GM12864 (cell line): ENCODE results near the gene HOMER2.

Source experiments
- DNase-seq: peaks from one replicate; pipeline ENCODE4 v3.0.0-alpha.2; 2011; ENCODE audit warnings: low read depth
- H3K4me3 ChIP-seq: 2 replicates; pipeline ENCODE4 v1.5.1; 2011; ENCODE audit warnings: mild to moderate bottlenecking, low read depth, low read length, control low read depth
- TF ChIP-seq, protein P1 (sequence below): IDR thresholded peaks from 2 replicates; pipeline ENCODE4 v1.5.1; 2011; ENCODE audit warnings: low read depth, mild to moderate bottlenecking, moderate library complexity, low read length, control low read depth, inconsistent platforms; ENCODE audit errors: missing control alignments

Gene HOMER2

DNA sequence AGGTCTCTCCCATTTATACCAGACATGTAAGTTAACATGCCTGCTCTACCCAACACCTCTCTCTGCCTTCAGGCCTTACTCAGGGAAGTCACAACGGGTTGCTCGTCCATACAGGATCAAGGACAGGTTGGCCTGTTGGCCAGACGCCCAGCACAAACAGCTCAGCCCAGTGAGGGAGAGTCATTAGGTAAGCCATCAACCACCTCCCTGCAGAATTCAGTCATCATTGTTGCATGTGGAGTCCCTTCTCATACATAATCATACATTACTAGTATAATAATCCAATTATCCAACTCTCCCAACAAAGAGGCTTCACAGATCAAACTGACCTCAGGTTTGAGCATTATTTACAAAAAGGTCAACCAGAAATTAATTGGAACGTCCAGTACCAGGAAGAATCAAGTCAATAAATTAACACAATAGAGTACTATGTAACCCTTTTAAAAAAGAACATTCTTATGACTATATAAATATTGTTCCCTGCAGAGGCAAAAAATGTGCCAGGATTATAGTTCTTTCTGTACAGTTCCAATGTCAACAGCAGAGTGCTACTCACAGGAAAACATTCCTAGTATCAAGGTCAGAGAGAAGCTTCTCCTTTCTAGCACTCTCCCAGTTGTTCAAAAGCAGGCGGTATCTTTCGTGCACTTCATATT, 33.2 kb downstream of the HOMER2 start:
- no peak for DNase-seq
- H3K4me3 ChIP-seq: no peak overlapping the region
- TF ChIP-seq, protein P1, sequence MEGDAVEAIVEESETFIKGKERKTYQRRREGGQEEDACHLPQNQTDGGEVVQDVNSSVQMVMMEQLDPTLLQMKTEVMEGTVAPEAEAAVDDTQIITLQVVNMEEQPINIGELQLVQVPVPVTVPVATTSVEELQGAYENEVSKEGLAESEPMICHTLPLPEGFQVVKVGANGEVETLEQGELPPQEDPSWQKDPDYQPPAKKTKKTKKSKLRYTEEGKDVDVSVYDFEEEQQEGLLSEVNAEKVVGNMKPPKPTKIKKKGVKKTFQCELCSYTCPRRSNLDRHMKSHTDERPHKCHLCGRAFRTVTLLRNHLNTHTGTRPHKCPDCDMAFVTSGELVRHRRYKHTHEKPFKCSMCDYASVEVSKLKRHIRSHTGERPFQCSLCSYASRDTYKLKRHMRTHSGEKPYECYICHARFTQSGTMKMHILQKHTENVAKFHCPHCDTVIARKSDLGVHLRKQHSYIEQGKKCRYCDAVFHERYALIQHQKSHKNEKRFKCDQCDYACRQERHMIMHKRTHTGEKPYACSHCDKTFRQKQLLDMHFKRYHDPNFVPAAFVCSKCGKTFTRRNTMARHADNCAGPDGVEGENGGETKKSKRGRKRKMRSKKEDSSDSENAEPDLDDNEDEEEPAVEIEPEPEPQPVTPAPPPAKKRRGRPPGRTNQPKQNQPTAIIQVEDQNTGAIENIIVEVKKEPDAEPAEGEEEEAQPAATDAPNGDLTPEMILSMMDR: no peak

DNA sequence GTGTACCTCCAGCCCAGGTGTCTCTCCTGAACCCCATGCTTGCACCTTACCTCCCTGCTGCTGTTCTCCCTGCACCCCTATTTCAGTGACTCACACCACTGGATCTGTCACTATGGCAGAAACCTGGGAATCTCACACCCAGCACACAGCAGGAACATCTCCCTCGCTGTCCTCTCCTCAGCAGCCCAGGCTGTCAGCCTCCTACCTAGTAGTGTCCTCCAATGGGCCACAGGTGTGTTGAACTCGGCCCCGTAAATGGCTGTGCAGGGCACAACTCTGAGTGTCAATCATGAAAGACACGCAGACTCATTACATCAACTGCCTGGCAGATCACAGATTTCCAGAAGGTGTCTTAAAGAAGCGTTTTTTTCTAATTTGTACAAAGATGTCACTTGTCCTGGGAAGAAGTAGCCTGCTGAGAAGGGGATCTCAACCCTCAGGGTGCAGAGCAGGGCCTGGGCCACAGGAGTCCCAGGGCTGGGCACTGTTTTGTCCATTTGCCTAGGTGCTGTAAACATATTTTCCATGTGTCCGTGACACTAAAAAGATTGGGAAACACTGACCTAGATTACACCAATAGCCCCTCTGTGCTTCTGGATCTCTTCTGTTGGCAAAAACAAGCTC, 33.8 kb downstream of the HOMER2 start:
- DNase-seq: no peak
- no peak overlapping the region for H3K4me3 ChIP-seq
- TF ChIP-seq, protein P1: no peak

- no peak for DNase-seq
- TF ChIP-seq, protein P1: no peak
- no peak overlapping the region for H3K4me3 ChIP-seq
These were observed 34.4 kb downstream of the HOMER2 start for GRCh38 chr15:82918162-82918561.

- no peak for DNase-seq
These were observed 35.3 kb downstream of the HOMER2 start for GRCh38 chr15:82917249-82917648.

GRCh38 chr15:82916161-82916952, 36.2 kb downstream of the HOMER2 start:
- no peak for DNase-seq
- TF ChIP-seq, protein P1: no peak
- H3K4me3 ChIP-seq: no peak overlapping the region

More at GRCh38 chr15:82917249-82917648, 35.3 kb downstream of the HOMER2 start:
- no peak overlapping the region for H3K4me3 ChIP-seq
- TF ChIP-seq, protein P1: no peak

GRCh38 chr15:82914396-82914795, 38.1 kb downstream of the HOMER2 start:
- no peak overlapping the region for H3K4me3 ChIP-seq
- no peak for DNase-seq
- TF ChIP-seq, protein P1: no peak
